Breast epithelium (tissue), 4 donors: ENCODE data around the gene PLA2G2A. TPM values are rescaled to one million over a fixed set of nuclear protein-coding genes. Genes with fewer than 3 reads are reported as not detected.
"Not testable (repeated sequence)": the region's sequence is repeated elsewhere in the genome, so short reads cannot be mapped to it uniquely, and the experiment has no call there.

Source experiments
- DNase-seq, 2 donors: peaks; one replicate each; pipeline ENCODE4 v3.0.0-alpha.2; 2019; ENCODE audit warnings: low spot score in 2 of 2
- H3K27ac ChIP-seq, 2 donors: fragments of 200-600 bp; sonication (generic) in 1 of 2; one replicate each; pipeline ENCODE4 v1.5.1; 2016 to 2019; ENCODE audit warnings: mild to moderate bottlenecking in 1 of 2
- H3K27me3 ChIP-seq, 2 donors: fragments of 200-600 bp; sonication (generic) in 1 of 2; one replicate each; pipeline versions ENCODE4 v1.5.1 to v1.6.0; 2017 to 2019; ENCODE audit warnings: control low read depth in 1 of 2, mild to moderate bottlenecking in 1 of 2
- H3K36me3 ChIP-seq: fragments of 200-600 bp; one replicate; pipeline ENCODE4 v1.5.1; 2019
- H3K4me1 ChIP-seq, 2 donors: fragments of 200-600 bp; sonication (generic); one replicate each; pipeline ENCODE4 v1.5.1; 2016 to 2019; ENCODE audit warnings: control low read depth in 1 of 2
- H3K4me3 ChIP-seq, 3 donors: fragments of 200-600 bp; sonication (generic); 1 replicate in 2 of 3; 2 replicates in 1 of 3; pipeline ENCODE4 v1.5.1; 2016 to 2019; ENCODE audit warnings: mild to moderate bottlenecking in 3 of 3, moderate library complexity in 2 of 3
- H3K9me3 ChIP-seq, 2 donors: fragments of 200-600 bp; sonication (generic) in 1 of 2; one replicate each; pipeline ENCODE4 v1.5.1; 2016 to 2019; ENCODE audit warnings: control low read depth in 1 of 2
- CTCF ChIP-seq, 3 donors: fragments of 450-650 bp; IDR thresholded peaks; one replicate each; pipeline ENCODE4 v1.5.1; 2016 to 2017; ENCODE audit warnings: antibody characterized with exemption in 3 of 3, mild to moderate bottlenecking in 3 of 3, moderate library complexity in 3 of 3
- POLR2A ChIP-seq: fragments of 450-650 bp; IDR thresholded peaks from one replicate; pipeline ENCODE4 v1.6.1; 2016; ENCODE audit warnings: antibody characterized with exemption, mild to moderate bottlenecking, moderate library complexity
- POLR2AphosphoS5 ChIP-seq, 3 donors: sonication (generic); formaldehyde crosslinking; IDR thresholded peaks; one replicate each; pipeline ENCODE4 v1.6.1; 2017; ENCODE audit warnings: antibody characterized with exemption in 3 of 3
- intact Hi-C: fragments of 100-400 bp; cut with DNase I; formaldehyde crosslinking; loops from one replicate; pipeline ENCODE4 v1.15.1; 2023; ENCODE audit warnings: low total_unique reads
- total RNA-seq, 3 donors: library from RNA; depleted of rRNA; stranded (reverse); fragments of >200 nt; gene quantifications; one replicate each; pipeline ENCODE4 v1.1.0, GENCODE V29; 2016

PLA2G2A gene
- total RNA-seq, 3 donors from 2014 or later, result 71.4 to 342 (median 91.9) TPM

GRCh38 chr1:19988267-19989006 is 9.0 kb upstream of the PLA2G2A start:
- TF ChIP-seq CTCF (IDR thresholded peaks at IDR 0.05), result no peak
- no peak for TF ChIP-seq POLR2A
- TF ChIP-seq POLR2AphosphoS5 (IDR thresholded peaks at IDR 0.05), result no peak
- DNase-seq, result no peak
- no peaks in the 10 kb centered on the region for H3K4me1 ChIP-seq
- no peak overlapping the region for H3K4me3 ChIP-seq
- intact Hi-C loops, result no loop called here
- no peaks in the 10 kb centered on the region for H3K9me3 ChIP-seq
- H3K36me3 ChIP-seq, result no peaks in the 10 kb centered on the region
- peak overlapping the region in 1 of 2 donors; percentile 19 for H3K27ac ChIP-seq
- H3K27me3 ChIP-seq, result no peaks in the 10 kb centered on the region

GRCh38 chr1:19987719-19988118 is 8.3 kb upstream of the PLA2G2A start:
- Histone ChIP-seq H3K27ac (no peak overlapping the region), H3K4me3 (no peak overlapping the region), H3K9me3 (no peaks in the 10 kb centered on the region), H3K36me3 (no peaks in the 10 kb centered on the region), H3K27me3 (no peaks in the 10 kb centered on the region), H3K4me1 (no peaks in the 10 kb centered on the region)
- TF ChIP-seq CTCF (IDR thresholded peaks at IDR 0.05), result no peak
- TF ChIP-seq POLR2AphosphoS5 (IDR thresholded peaks at IDR 0.05), result no peak
- no peak for TF ChIP-seq POLR2A
- intact Hi-C loops, result no loop called here
- DNase-seq, result no peak

GRCh38 chr1:19984409-19985016 is 5.1 kb upstream of the PLA2G2A start:
- H3K27me3 ChIP-seq, H3K9me3 ChIP-seq, H3K4me1 ChIP-seq, H3K27ac ChIP-seq, H3K36me3 ChIP-seq, DNase-seq, intact Hi-C loops, H3K4me3 ChIP-seq: not testable (repeated sequence)

- no peaks in the 10 kb centered on the region for H3K36me3 ChIP-seq
- H3K4me3 ChIP-seq, result no peak overlapping the region
- no peaks in the 10 kb centered on the region for H3K4me1 ChIP-seq
- H3K27ac ChIP-seq, result no peak overlapping the region
- no peaks in the 10 kb centered on the region for H3K27me3 ChIP-seq
- DNase-seq, result no peak
- H3K9me3 ChIP-seq, result no peaks in the 10 kb centered on the region
- TF ChIP-seq CTCF (IDR thresholded peaks at IDR 0.05) (no peak), POLR2A (no peak)
- intact Hi-C loops, result loop anchor here (1.0 kb wide), 1 partner anchor 8 kb away; no protein-coding TSS in a partner anchor
Measured at GRCh38 chr1:19981507-19982312, 2.3 kb upstream of the PLA2G2A start.

- Histone ChIP-seq H3K27me3 (no peaks in the 10 kb centered on the region), H3K4me1 (no peaks in the 10 kb centered on the region), H3K27ac (no peak overlapping the region), H3K9me3 (no peaks in the 10 kb centered on the region), H3K36me3 (no peaks in the 10 kb centered on the region), H3K4me3 (no peak overlapping the region)
- no peak for DNase-seq
- intact Hi-C loops, result no loop called here
- no peak for TF ChIP-seq POLR2A
- TF ChIP-seq CTCF (IDR thresholded peaks at IDR 0.05), result no peak
- TF ChIP-seq POLR2AphosphoS5 (IDR thresholded peaks at IDR 0.05), result no peak
Measured at GRCh38 chr1:19981170-19981506, 1.7 kb upstream of the PLA2G2A start.
